ENCODE measurements around the gene KCNAB1. TPM values are rescaled to one million over a fixed set of nuclear protein-coding genes. Genes with fewer than 3 reads are reported as not detected.

KCNAB1 gene
- total RNA-seq, 1 experiment from 2014 or later, result not detected

DNA sequence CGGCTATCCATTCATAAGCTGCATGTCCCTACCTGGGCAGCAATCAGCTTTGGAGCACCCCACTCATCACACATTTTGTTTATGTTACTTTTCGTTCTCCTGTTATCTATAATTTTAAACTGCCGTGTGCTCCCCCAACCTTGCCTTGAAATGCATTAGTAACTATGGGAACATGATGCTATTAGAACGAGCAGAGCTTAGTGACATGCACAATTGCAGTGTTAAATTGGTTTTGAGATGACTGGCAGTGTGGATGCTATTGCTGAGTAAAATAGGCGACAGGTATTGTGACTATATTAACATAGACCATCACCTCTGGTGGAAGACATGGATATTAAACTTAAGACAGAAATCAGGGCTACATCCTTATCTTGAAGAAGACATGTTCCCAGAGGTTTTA, 191.6 kb downstream of the KCNAB1 start:
- no peaks in the 10 kb centered on the region for H3F3A ChIP-seq (ENCODE audit: low read length, unreplicated experiment)
- no TSS peak for BruUV-seq (replicated peaks)
- no peak for TF ChIP-seq EZH2phosphoT487 (IDR thresholded peaks at IDR 0.05; ENCODE audit: borderline replicate concordance, low read length)
- no peak for TF ChIP-seq EZH2 (IDR thresholded peaks at IDR 0.05; ENCODE audit: low read length, unreplicated experiment)
- TF ChIP-seq, protein P1, sequence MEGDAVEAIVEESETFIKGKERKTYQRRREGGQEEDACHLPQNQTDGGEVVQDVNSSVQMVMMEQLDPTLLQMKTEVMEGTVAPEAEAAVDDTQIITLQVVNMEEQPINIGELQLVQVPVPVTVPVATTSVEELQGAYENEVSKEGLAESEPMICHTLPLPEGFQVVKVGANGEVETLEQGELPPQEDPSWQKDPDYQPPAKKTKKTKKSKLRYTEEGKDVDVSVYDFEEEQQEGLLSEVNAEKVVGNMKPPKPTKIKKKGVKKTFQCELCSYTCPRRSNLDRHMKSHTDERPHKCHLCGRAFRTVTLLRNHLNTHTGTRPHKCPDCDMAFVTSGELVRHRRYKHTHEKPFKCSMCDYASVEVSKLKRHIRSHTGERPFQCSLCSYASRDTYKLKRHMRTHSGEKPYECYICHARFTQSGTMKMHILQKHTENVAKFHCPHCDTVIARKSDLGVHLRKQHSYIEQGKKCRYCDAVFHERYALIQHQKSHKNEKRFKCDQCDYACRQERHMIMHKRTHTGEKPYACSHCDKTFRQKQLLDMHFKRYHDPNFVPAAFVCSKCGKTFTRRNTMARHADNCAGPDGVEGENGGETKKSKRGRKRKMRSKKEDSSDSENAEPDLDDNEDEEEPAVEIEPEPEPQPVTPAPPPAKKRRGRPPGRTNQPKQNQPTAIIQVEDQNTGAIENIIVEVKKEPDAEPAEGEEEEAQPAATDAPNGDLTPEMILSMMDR (conservative IDR thresholded peaks at IDR 0.05; ENCODE audit: low read depth, low read length), result no peak
- CTCF ChIA-PET, result no interaction called here
- H3K27me3 ChIP-seq (ENCODE audit: low read length), result no peaks in the 10 kb centered on the region
- no peaks in the 10 kb centered on the region for H3K79me2 ChIP-seq (ENCODE audit: low read length)
- no peak overlapping the region for H3K9ac ChIP-seq (ENCODE audit: low read length)
- no peaks in the 10 kb centered on the region for H3K9me3 ChIP-seq (ENCODE audit: low read length)
- POLR2A ChIA-PET (ENCODE audit: unreplicated experiment), result no interaction called here
- no peaks in the 10 kb centered on the region for H3K36me3 ChIP-seq (ENCODE audit: low read depth, low read length)
- intact Hi-C loops (cut with micrococcal nuclease), result loop anchor here (10.0 kb wide), 1 partner anchor 117 kb away; no protein-coding TSS in a partner anchor
- no peak overlapping the region for H3K4me3 ChIP-seq (ENCODE audit: low read length)
- H4K20me1 ChIP-seq (ENCODE audit: low read length), result no peaks in the 10 kb centered on the region
- no peaks in the 10 kb centered on the region for H3K9me2 ChIP-seq (replicated peaks; ENCODE audit: low read length)
- DNase-seq (no peak), ATAC-seq (no peak)
- H2AFZ ChIP-seq (ENCODE audit: low read length), result no peak overlapping the region
- H3K4me1 ChIP-seq (ENCODE audit: insufficient read depth, low read length), result peaks cover 11% of the 10 kb centered on the region
- no peak overlapping the region for H3K4me2 ChIP-seq (ENCODE audit: low read length)
- no peak overlapping the region for H3K27ac ChIP-seq (ENCODE audit: low read length)

DNA sequence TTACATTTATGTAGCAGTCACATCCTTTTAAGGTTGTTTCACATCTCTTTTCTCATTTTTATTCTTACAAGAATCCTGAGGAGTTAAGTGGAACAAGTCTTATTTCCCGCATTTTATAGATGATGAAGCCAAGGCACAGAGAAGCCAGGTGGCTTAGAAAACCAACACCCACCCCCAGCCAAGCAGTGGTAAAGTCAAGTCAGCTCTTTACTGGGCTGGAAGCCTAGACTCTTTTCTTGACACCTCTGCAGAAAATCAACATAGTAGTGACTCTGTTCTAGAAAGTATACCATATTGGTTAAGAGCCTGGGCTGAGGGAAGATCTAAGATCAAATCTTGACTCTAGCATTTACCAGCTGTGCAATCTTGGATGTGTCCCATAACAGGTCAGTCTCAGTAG, 195.7 kb downstream of the KCNAB1 start:
- Histone ChIP-seq H3K4me3 (ENCODE audit: low read length) (no peak overlapping the region), H2AFZ (ENCODE audit: low read length) (no peak overlapping the region), H3K9ac (ENCODE audit: low read length) (no peak overlapping the region), H3K9me2 (replicated peaks; ENCODE audit: low read length) (no peaks in the 10 kb centered on the region), H3K36me3 (ENCODE audit: low read depth, low read length) (no peaks in the 10 kb centered on the region), H3K79me2 (ENCODE audit: low read length) (no peaks in the 10 kb centered on the region), H3K27me3 (ENCODE audit: low read length) (no peaks in the 10 kb centered on the region), H3K4me1 (ENCODE audit: insufficient read depth, low read length) (peaks cover 17% of the 10 kb centered on the region), H4K20me1 (ENCODE audit: low read length) (no peaks in the 10 kb centered on the region), H3K27ac (ENCODE audit: low read length) (no peak overlapping the region), H3K4me2 (ENCODE audit: low read length) (no peak overlapping the region), H3K9me3 (ENCODE audit: low read length) (no peaks in the 10 kb centered on the region), H3F3A (ENCODE audit: low read length, unreplicated experiment) (no peaks in the 10 kb centered on the region)
- no peak for TF ChIP-seq EZH2 (IDR thresholded peaks at IDR 0.05; ENCODE audit: low read length, unreplicated experiment)
- TF ChIP-seq, protein P1 (conservative IDR thresholded peaks at IDR 0.05; ENCODE audit: low read depth, low read length), result no peak
- no peak for TF ChIP-seq EZH2phosphoT487 (IDR thresholded peaks at IDR 0.05; ENCODE audit: borderline replicate concordance, low read length)
- no peak for DNase-seq
- CTCF ChIA-PET, result no interaction called here
- intact Hi-C loops (cut with micrococcal nuclease), result loop anchor here (10.0 kb wide), 1 partner anchor 121 kb away; no protein-coding TSS in a partner anchor
- no TSS peak for BruUV-seq (replicated peaks)
- no peak for ATAC-seq
- POLR2A ChIA-PET (ENCODE audit: unreplicated experiment), result no interaction called here

- DNase-seq, result peak; percentile 87
- ChIA-PET POLR2A (ENCODE audit: unreplicated experiment) (interaction anchor here (0.7 kb wide), 1 partner anchor 108 kb away, joined by 3 read pairs; no protein-coding TSS in a partner anchor), CTCF (no interaction called here)
- peak; percentile 91 for ATAC-seq
- no peaks in the 10 kb centered on the region for H4K20me1 ChIP-seq (ENCODE audit: low read length)
- no peaks in the 10 kb centered on the region for H3K36me3 ChIP-seq (ENCODE audit: low read depth, low read length)
- H3K4me2 ChIP-seq (ENCODE audit: low read length), result peak overlapping the region; percentile 59
- H3K4me3 ChIP-seq (ENCODE audit: low read length), result no peak overlapping the region
- peaks cover 17% of the 10 kb centered on the region for H3K4me1 ChIP-seq (ENCODE audit: insufficient read depth, low read length)
- no peaks in the 10 kb centered on the region for H3K9me3 ChIP-seq (ENCODE audit: low read length)
- H3K27me3 ChIP-seq (ENCODE audit: low read length), result no peaks in the 10 kb centered on the region
- H3K9ac ChIP-seq (ENCODE audit: low read length), result peak overlapping the region; percentile 19; the same call in 1 of the 2 replicates
- H3F3A ChIP-seq (ENCODE audit: low read length, unreplicated experiment), result no peaks in the 10 kb centered on the region
- no peaks in the 10 kb centered on the region for H3K79me2 ChIP-seq (ENCODE audit: low read length)
- BruUV-seq (replicated peaks), result no TSS peak
- peak overlapping the region; percentile 68 for H3K27ac ChIP-seq (ENCODE audit: low read length)
- H2AFZ ChIP-seq (ENCODE audit: low read length), result 0 out of 2 replicates have a peak overlapping the region, but pooled peaks have one; percentile 8
- TF ChIP-seq EZH2 (IDR thresholded peaks at IDR 0.05; ENCODE audit: low read length, unreplicated experiment) (no peak), EZH2phosphoT487 (IDR thresholded peaks at IDR 0.05; ENCODE audit: borderline replicate concordance, low read length) (no peak)
- TF ChIP-seq, protein P1 (conservative IDR thresholded peaks at IDR 0.05; ENCODE audit: low read depth, low read length), result no peak
- intact Hi-C loops (cut with micrococcal nuclease), result loop anchor here (1.0 to 10.0 kb wide), 2 partner anchors 10 to 123 kb away; no protein-coding TSS in a partner anchor
- no peaks in the 10 kb centered on the region for H3K9me2 ChIP-seq (replicated peaks; ENCODE audit: low read length)
These were observed 197.2 kb downstream of the KCNAB1 start for GRCh38 chr3:156317462-156318074.

Measured in PC-3 (cell line).